BE2C (cell line): ENCODE data around the gene TRPM2.
"Not testable (repeated sequence)": the region's sequence is repeated elsewhere in the genome, so short reads cannot be mapped to it uniquely, and the experiment has no call there.

Experiments
- DNase-seq: peaks from one replicate; pipeline ENCODE4 v3.0.0-alpha.2; 2020
- H3K27me3 ChIP-seq: fragments of 250-450 bp; sonication (Bioruptor Pico); 2 replicates; pipeline ENCODE4 v1.5.1; 2020; ENCODE audit warnings: mild to moderate bottlenecking
- H3K36me3 ChIP-seq: fragments of 250-450 bp; sonication (Bioruptor Pico); 2 replicates; pipeline ENCODE4 v1.5.1; 2020; ENCODE audit warnings: mild to moderate bottlenecking
- H3K4me1 ChIP-seq: fragments of 250-450 bp; sonication (Bioruptor Pico); 2 replicates; pipeline ENCODE4 v1.5.1; 2020
- H3K4me3 ChIP-seq: 2 replicates; pipeline ENCODE4 v1.5.1; 2011; ENCODE audit warnings: low read depth, low read length
- H3K9me3 ChIP-seq: fragments of 250-450 bp; sonication (Bioruptor Pico); 2 replicates; pipeline ENCODE4 v1.5.1; 2020
- TF ChIP-seq, protein P1 (sequence below): IDR thresholded peaks from 2 replicates; pipeline ENCODE4 v1.5.1; 2012; ENCODE audit warnings: mild to moderate bottlenecking, low read depth, low read length

The TRPM2 gene

DNA sequence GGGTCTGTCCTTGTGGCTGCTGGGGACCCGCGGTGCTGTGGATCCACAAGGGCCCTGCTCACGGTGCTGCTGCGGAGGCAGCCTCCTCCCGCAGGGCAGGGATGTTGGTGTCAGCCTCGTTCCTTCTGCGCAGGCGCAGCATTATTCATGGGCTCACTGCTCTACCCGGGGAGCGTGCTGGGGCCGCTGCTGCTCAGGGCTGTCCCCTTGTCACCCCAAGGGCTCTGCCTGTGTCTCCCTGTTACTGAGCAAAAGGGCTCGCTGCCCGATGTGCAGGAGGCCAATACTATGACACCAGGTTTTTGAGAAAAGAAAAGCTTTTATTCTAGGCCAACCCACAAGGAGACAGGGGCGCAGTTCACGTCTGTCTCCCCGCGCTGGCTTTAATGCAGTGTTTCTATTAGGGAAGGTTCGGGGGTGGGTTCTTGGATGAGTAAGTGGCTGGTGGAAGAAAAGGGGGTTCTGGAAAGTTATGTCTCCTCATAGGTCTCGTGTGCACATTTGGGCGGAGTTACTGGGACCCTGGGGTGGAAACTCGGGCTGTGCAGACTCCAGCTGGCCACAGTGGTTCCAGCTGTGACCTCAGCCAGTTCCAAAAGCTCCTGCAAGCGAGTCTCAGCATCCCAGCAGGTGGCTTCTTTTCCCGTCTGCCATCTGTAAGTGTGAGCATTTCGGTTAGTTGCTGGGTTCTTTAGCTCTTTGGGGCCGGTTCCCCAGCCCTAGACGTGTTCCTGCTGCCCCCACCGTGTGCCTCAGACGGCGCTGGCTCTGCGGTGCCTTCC is 61.1 kb downstream of the TRPM2 start:
- TF ChIP-seq, protein P1, sequence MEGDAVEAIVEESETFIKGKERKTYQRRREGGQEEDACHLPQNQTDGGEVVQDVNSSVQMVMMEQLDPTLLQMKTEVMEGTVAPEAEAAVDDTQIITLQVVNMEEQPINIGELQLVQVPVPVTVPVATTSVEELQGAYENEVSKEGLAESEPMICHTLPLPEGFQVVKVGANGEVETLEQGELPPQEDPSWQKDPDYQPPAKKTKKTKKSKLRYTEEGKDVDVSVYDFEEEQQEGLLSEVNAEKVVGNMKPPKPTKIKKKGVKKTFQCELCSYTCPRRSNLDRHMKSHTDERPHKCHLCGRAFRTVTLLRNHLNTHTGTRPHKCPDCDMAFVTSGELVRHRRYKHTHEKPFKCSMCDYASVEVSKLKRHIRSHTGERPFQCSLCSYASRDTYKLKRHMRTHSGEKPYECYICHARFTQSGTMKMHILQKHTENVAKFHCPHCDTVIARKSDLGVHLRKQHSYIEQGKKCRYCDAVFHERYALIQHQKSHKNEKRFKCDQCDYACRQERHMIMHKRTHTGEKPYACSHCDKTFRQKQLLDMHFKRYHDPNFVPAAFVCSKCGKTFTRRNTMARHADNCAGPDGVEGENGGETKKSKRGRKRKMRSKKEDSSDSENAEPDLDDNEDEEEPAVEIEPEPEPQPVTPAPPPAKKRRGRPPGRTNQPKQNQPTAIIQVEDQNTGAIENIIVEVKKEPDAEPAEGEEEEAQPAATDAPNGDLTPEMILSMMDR: no peak
- H3K4me1 ChIP-seq: no peaks in the 10 kb centered on the region
- DNase-seq: peak; percentile 9
- no peaks in the 10 kb centered on the region for H3K36me3 ChIP-seq
- H3K4me3 ChIP-seq: no peak overlapping the region
- H3K9me3 ChIP-seq: no peaks in the 10 kb centered on the region; the same call in 1 of the 2 replicates
- no peaks in the 10 kb centered on the region for H3K27me3 ChIP-seq

DNA sequence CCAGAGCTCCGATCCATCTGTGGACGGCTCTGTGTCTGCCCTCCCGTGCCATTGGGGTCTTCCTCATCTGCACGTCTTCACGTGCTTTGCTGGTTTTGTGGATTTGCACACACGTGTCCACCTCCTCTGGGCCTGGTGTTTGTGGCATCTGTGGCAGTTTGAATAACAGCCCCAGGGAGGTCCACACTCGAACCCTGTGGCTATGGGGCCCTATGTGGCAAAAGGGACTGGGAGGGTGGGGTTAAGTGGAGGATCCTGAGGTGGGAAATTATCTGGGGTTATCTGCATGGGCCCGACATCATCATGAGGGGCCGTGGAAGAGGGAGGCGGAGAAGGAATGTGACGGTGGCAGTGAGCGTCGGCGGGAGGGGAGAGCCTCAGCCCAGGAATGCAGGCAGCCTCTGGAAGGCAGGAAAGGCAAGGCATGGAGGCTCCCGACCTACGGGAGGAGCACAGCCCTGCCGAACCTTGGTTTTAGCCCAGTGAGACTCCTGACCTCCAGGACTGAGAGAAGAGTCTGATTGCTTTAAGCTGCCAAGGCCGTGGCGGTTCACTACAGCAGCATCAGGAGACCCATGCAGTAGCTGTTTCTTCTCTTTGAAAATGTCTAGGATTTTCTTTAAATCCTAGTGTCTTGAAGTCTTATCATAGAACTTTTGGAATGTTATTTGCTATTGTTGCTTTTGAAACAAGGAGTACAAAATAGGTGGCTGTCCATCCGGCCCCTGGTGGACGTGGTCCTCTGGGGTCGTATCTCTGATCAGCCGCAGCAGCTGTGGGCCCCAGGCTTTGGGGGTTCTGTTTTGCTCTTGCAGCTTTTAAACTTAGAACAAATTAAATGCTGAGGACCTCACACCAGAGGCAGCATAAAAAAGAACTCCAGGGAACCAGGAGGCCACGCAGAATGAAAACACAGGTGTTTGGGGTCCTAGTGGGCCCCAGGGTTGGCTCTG is 61.9 kb downstream of the TRPM2 start:
- no peak for DNase-seq
- Histone ChIP-seq H3K27me3 (no peaks in the 10 kb centered on the region), H3K36me3 (no peaks in the 10 kb centered on the region), H3K4me3 (no peak overlapping the region), H3K4me1 (no peaks in the 10 kb centered on the region), H3K9me3 (no peaks in the 10 kb centered on the region; the same call in 1 of the 2 replicates)
- TF ChIP-seq, protein P1: no peak

DNA sequence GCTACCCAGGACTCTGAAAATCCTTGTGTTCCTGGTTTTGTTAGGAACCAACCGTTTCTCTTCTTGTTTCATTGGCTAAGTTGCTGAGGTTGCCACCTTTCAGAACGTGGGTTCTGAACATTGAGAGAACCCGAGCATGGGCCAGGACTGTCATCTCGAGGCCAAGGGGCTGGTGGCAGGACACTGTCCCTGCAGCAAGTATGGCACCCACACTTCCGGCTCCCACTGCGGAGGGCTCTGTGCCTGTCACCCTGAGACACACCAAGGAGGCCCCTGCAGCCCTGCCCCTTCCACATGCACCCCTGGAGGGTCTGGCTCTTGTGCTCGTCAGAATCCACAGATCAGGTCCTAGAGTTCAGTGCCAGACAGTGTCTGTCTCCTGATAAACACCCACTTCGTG is 62.8 kb downstream of the TRPM2 start:
- H3K4me3 ChIP-seq: no peak overlapping the region
- TF ChIP-seq, protein P1: no peak
- no peak for DNase-seq
- H3K4me1 ChIP-seq: no peaks in the 10 kb centered on the region
- no peaks in the 10 kb centered on the region; the same call in 1 of the 2 replicates for H3K9me3 ChIP-seq
- H3K27me3 ChIP-seq: no peaks in the 10 kb centered on the region
- H3K36me3 ChIP-seq: no peaks in the 10 kb centered on the region

DNA sequence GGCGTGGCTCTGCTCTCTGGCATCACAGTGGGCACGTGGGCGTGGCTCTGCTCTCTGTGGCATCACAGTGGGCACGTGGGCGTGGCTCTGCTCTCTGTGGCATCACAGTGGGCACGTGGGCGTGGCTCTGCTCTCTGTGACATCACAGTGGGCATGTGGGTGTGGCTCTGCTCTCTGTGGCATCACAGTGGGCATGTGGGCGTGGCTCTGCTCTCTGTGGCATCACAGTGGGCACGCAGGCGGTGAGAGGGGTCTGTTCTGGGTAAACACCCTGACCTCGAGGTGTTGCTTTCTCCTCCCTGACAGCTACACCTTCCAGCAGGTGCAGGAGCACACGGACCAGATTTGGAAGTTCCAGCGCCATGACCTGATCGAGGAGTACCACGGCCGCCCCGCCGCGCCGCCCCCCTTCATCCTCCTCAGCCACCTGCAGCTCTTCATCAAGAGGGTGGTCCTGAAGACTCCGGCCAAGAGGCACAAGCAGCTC is 64.2 kb downstream of the TRPM2 start:
- not testable (repeated sequence) for H3K36me3 ChIP-seq, H3K9me3 ChIP-seq

DNA sequence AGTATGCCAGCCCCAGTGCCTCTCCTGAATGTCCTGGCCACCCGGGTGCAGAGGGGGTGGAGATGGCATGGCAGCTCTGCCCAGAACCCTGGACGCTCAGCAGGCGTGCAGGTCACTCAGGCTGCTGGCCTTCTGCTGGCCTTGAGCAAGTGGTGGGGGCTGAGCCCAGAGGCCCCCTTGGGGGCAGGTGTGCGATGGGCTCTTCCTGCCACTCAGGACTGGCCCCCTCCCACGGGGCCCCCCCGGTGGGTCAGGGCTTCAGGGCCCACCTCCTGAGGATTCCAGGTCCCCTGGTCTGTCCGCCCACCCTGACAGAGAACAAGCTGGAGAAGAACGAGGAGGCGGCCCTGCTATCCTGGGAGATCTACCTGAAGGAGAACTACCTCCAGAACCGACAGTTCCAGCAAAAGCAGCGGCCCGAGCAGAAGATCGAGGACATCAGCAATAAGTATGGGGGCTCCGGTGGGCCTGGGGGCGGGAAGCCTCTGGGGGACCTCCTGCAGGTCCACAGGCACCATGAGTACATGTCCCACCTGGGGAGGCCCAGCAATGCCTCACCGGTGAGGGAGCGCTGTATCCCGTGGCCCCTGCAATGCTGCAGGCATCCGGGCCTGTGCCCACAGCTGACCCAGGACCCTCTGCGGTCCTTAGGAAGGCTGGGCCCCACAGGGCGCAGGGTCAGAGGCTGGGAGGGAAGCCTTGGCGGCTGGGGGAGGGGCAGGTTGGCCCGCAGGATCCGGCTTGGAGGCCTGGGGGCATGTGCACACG is 64.9 kb downstream of the TRPM2 start:
- no peak for DNase-seq
- Histone ChIP-seq H3K4me1 (no peaks in the 10 kb centered on the region), H3K27me3 (no peaks in the 10 kb centered on the region), H3K9me3 (no peaks in the 10 kb centered on the region; the same call in 1 of the 2 replicates), H3K36me3 (no peaks in the 10 kb centered on the region), H3K4me3 (no peak overlapping the region)
- TF ChIP-seq, protein P1: no peak

More for the DNA sequence above, 64.2 kb downstream of the TRPM2 start:
- H3K4me1 ChIP-seq, H3K27me3 ChIP-seq, DNase-seq, H3K4me3 ChIP-seq: not testable (repeated sequence)

DNA sequence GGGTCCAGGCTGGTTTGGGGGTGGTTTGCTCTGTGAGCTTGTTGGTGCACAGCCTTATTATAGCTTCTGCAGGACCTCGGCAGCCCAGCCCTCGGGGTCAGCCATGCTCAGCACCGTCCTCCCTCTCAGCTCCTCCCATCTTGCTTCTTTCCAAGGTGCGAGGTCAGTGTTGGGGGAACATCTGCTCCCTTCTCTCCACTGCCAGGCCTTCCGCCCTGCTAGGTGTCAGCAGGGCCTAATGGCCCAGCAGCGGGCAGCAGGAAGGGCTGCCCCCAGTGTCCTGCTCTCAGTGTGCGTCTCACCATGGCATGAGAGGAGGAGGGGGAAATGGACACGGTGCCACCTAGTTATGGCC is 65.4 kb downstream of the TRPM2 start:
- no peaks in the 10 kb centered on the region for H3K27me3 ChIP-seq
- no peak for DNase-seq
- TF ChIP-seq, protein P1: no peak
- H3K4me3 ChIP-seq: no peak overlapping the region
- H3K4me1 ChIP-seq: no peaks in the 10 kb centered on the region
- no peaks in the 10 kb centered on the region; the same call in 1 of the 2 replicates for H3K9me3 ChIP-seq
- H3K36me3 ChIP-seq: no peaks in the 10 kb centered on the region
